CD4-positive, CD25-positive, alpha-beta regulatory T cell (primary cell): ENCODE results near the gene NCOA1. TPM values are rescaled to one million over a fixed set of nuclear protein-coding genes. Genes with fewer than 3 reads are reported as not detected.

Experiments used
- ATAC-seq, 2 donors: fragments of 150-1000 bp; cut with Tn5 transposase; one replicate each; pipeline ENCODE4 v1.10.0; 2021; ENCODE audit warnings: low read depth in 2 of 2, moderate number of reproducible peaks in 2 of 2, moderate library complexity in 1 of 2
- DNase-seq, 3 donors: peaks; one replicate each; pipeline versions ENCODE4 v3.0.0 to v3.0.0-alpha.2; 2012 to 2022; ENCODE audit warnings: mixed read lengths in 1 of 3
- H3K27ac ChIP-seq: one replicate; pipeline ENCODE4 v1.7.0; 2013; ENCODE audit warnings: mild to moderate bottlenecking, low read length; ENCODE audit not compliant: insufficient read depth, poor library complexity, severe bottlenecking
- H3K27me3 ChIP-seq: one replicate; pipeline ENCODE4 v1.7.0; 2013; ENCODE audit warnings: low read length; ENCODE audit not compliant: control insufficient read depth, insufficient read depth
- H3K36me3 ChIP-seq: one replicate; pipeline ENCODE4 v1.7.0; 2013; ENCODE audit warnings: mild to moderate bottlenecking, low read length, moderate library complexity; ENCODE audit not compliant: control insufficient read depth, insufficient read depth
- H3K4me1 ChIP-seq: 2 replicates; pipeline ENCODE4 v1.7.0; 2013; ENCODE audit warnings: mild to moderate bottlenecking, low read length; ENCODE audit not compliant: insufficient read depth, control insufficient read depth, poor library complexity, severe bottlenecking
- H3K4me3 ChIP-seq: one replicate; pipeline ENCODE4 v1.7.0; 2013; ENCODE audit warnings: low read depth, mild to moderate bottlenecking, low read length, moderate library complexity
- H3K9me3 ChIP-seq, 2 experiments: 1 replicate in 1 of 2; 2 replicates in 1 of 2; pipeline ENCODE4 v1.7.0; 2013; ENCODE audit warnings: low read length in 2 of 2, mild to moderate bottlenecking in 1 of 2, moderate library complexity in 1 of 2; ENCODE audit not compliant: control insufficient read depth in 2 of 2
- H3K27ac Mint-ChIP-seq, 3 donors: one replicate each; pipeline ENCODE4 v1.8.0; 2020 to 2022; ENCODE audit warnings: mild to moderate bottlenecking in 3 of 3, mixed read lengths in 3 of 3, moderate library complexity in 2 of 3
- H3K27me3 Mint-ChIP-seq: one replicate; pipeline ENCODE4 v1.8.0; 2022; ENCODE audit warnings: mild to moderate bottlenecking, mixed read lengths
- H3K36me3 Mint-ChIP-seq: one replicate; pipeline ENCODE4 v1.8.0; 2020; ENCODE audit warnings: mixed read lengths
- H3K4me1 Mint-ChIP-seq, 4 donors: one replicate each; pipeline ENCODE4 v1.8.0; 2020 to 2022; ENCODE audit warnings: mixed read lengths in 4 of 4, mild to moderate bottlenecking in 1 of 4
- H3K4me3 Mint-ChIP-seq, 4 donors: one replicate each; pipeline ENCODE4 v1.8.0; 2020 to 2022; ENCODE audit warnings: mild to moderate bottlenecking in 4 of 4, mixed read lengths in 4 of 4, moderate library complexity in 3 of 4
- H3K9me3 Mint-ChIP-seq, 7 donors: one replicate each; pipeline ENCODE4 v1.8.0; 2020 to 2022; ENCODE audit warnings: mixed read lengths in 7 of 7, mild to moderate bottlenecking in 3 of 7, moderate library complexity in 2 of 7
- polyA plus RNA-seq, 4 donors: library from polyadenylated mRNA; unstranded; fragments of 300-500 nt; fragmentation: Illumina TruSeq; gene quantifications; one replicate each; pipeline ENCODE4 v1.2.3, GENCODE V29; 2021
- total RNA-seq: library from RNA; stranded (reverse); gene quantifications from one replicate; pipeline ENCODE4 v1.2.3, GENCODE V29; 2022

Gene NCOA1
- total and polyA plus RNA-seq, 5 donors from 2014 or later, result 9.0 to 53.6 (median 15.2) TPM

- Mint-ChIP-seq H3K36me3 (peaks cover 19% of the 10 kb centered on the region), H3K4me3 (no peak overlapping the region), H3K27me3 (no peaks in the 10 kb centered on the region), H3K27ac (no peak overlapping the region), H3K4me1 (peaks cover 8 to 10% (median 9%) of the 10 kb centered on the region in 4 donors), H3K9me3 (no peaks in the 10 kb centered on the region)
- H3K4me3 ChIP-seq, result no peak overlapping the region
- H3K27me3 ChIP-seq, result no peaks in the 10 kb centered on the region
- H3K36me3 ChIP-seq, result peaks cover 22% of the 10 kb centered on the region
- H3K9me3 ChIP-seq, result no peaks in the 10 kb centered on the region
- H3K4me1 ChIP-seq, result no peaks in the 10 kb centered on the region
- no peak for ATAC-seq
- no peak overlapping the region for H3K27ac ChIP-seq
- DNase-seq, result no peak
Observed at GRCh38 chr2:24734741-24735140, 243.7 kb downstream of the NCOA1 start.

- H3K27me3 ChIP-seq, result no peaks in the 10 kb centered on the region
- ATAC-seq (no peak), DNase-seq (peak in 2 of 3 donors; percentile 10)
- H3K4me3 ChIP-seq, result no peak overlapping the region
- H3K4me1 ChIP-seq, result no peaks in the 10 kb centered on the region
- H3K4me1 Mint-ChIP-seq, result peaks cover 8 to 30% (median 19%) of the 10 kb centered on the region in 4 donors
- H3K4me3 Mint-ChIP-seq, result no peak overlapping the region
- H3K36me3 Mint-ChIP-seq, result peaks cover 16% of the 10 kb centered on the region
- no peak overlapping the region for H3K27ac ChIP-seq
- H3K27me3 Mint-ChIP-seq, result no peaks in the 10 kb centered on the region
- H3K9me3 ChIP-seq, result no peaks in the 10 kb centered on the region
- peak overlapping the region in 1 of 3 donors; percentile 23 for H3K27ac Mint-ChIP-seq
- H3K36me3 ChIP-seq, result peaks cover 32% of the 10 kb centered on the region
- H3K9me3 Mint-ChIP-seq, result no peaks in the 10 kb centered on the region
Observed at GRCh38 chr2:24739354-24740025, 248.4 kb downstream of the NCOA1 start.

- no peaks in the 10 kb centered on the region for H3K27me3 Mint-ChIP-seq
- Histone ChIP-seq H3K27me3 (no peaks in the 10 kb centered on the region), H3K4me1 (no peaks in the 10 kb centered on the region), H3K4me3 (no peak overlapping the region), H3K27ac (no peak overlapping the region), H3K9me3 (no peaks in the 10 kb centered on the region), H3K36me3 (peaks cover 32% of the 10 kb centered on the region)
- H3K36me3 Mint-ChIP-seq, result peaks cover 16% of the 10 kb centered on the region
- H3K4me3 Mint-ChIP-seq, result peak overlapping the region in 1 of 4 donors; percentile 29
- no peaks in the 10 kb centered on the region for H3K9me3 Mint-ChIP-seq
- peak overlapping the region in 1 of 3 donors; percentile 23 for H3K27ac Mint-ChIP-seq
- H3K4me1 Mint-ChIP-seq, result peaks cover 6 to 30% (median 19%) of the 10 kb centered on the region in 4 donors
- no peak for ATAC-seq
- no peak for DNase-seq
Observed at GRCh38 chr2:24740142-24740541, 249.1 kb downstream of the NCOA1 start.

GRCh38 chr2:24742730-24743129, 251.7 kb downstream of the NCOA1 start:
- Mint-ChIP-seq H3K27me3 (no peaks in the 10 kb centered on the region), H3K27ac (no peak overlapping the region), H3K36me3 (peaks cover 22% of the 10 kb centered on the region), H3K4me3 (no peak overlapping the region), H3K4me1 (peaks cover 7 to 36% (median 19%) of the 10 kb centered on the region in 4 donors), H3K9me3 (no peaks in the 10 kb centered on the region)
- no peaks in the 10 kb centered on the region for H3K9me3 ChIP-seq
- ATAC-seq (no peak), DNase-seq (no peak)
- no peak overlapping the region for H3K27ac ChIP-seq
- H3K4me1 ChIP-seq, result no peaks in the 10 kb centered on the region
- H3K36me3 ChIP-seq, result peaks cover 35% of the 10 kb centered on the region
- H3K4me3 ChIP-seq, result no peak overlapping the region
- H3K27me3 ChIP-seq, result no peaks in the 10 kb centered on the region

- Histone ChIP-seq H3K27me3 (no peaks in the 10 kb centered on the region), H3K9me3 (no peaks in the 10 kb centered on the region), H3K4me1 (no peaks in the 10 kb centered on the region), H3K36me3 (peaks cover 35% of the 10 kb centered on the region), H3K27ac (no peak overlapping the region), H3K4me3 (no peak overlapping the region)
- Mint-ChIP-seq H3K4me3 (no peak overlapping the region), H3K4me1 (peaks cover 7 to 34% (median 19%) of the 10 kb centered on the region in 4 donors), H3K27me3 (no peaks in the 10 kb centered on the region), H3K36me3 (peaks cover 23% of the 10 kb centered on the region), H3K27ac (no peak overlapping the region), H3K9me3 (no peaks in the 10 kb centered on the region)
- no peak for ATAC-seq
- peak in 1 of 3 donors; percentile 6 for DNase-seq
Observed at GRCh38 chr2:24743924-24744323, 252.9 kb downstream of the NCOA1 start.

- Mint-ChIP-seq H3K4me1 (peaks cover 7 to 30% (median 18%) of the 10 kb centered on the region in 4 donors), H3K27ac (no peak overlapping the region), H3K36me3 (peaks cover 27% of the 10 kb centered on the region), H3K4me3 (no peak overlapping the region), H3K27me3 (no peaks in the 10 kb centered on the region), H3K9me3 (no peaks in the 10 kb centered on the region)
- H3K9me3 ChIP-seq, result no peaks in the 10 kb centered on the region
- no peaks in the 10 kb centered on the region for H3K27me3 ChIP-seq
- H3K4me1 ChIP-seq, result no peaks in the 10 kb centered on the region
- no peak for DNase-seq
- no peak overlapping the region for H3K27ac ChIP-seq
- ATAC-seq, result no peak
- no peak overlapping the region for H3K4me3 ChIP-seq
- H3K36me3 ChIP-seq, result peaks cover 39% of the 10 kb centered on the region
Observed at GRCh38 chr2:24744356-24744755, 253.3 kb downstream of the NCOA1 start.

GRCh38 chr2:24745825-24746224, 254.8 kb downstream of the NCOA1 start:
- ATAC-seq, result no peak

GRCh38 chr2:24747299-24747698, 256.2 kb downstream of the NCOA1 start:
- H3K4me1 Mint-ChIP-seq, result peaks cover 4 to 20% (median 16%) of the 10 kb centered on the region in 4 donors
- Histone ChIP-seq H3K36me3 (peaks cover 33% of the 10 kb centered on the region), H3K9me3 (no peaks in the 10 kb centered on the region), H3K27me3 (no peaks in the 10 kb centered on the region), H3K4me3 (no peak overlapping the region), H3K27ac (no peak overlapping the region), H3K4me1 (no peaks in the 10 kb centered on the region)
- DNase-seq, result no peak
- no peak overlapping the region for H3K27ac Mint-ChIP-seq
- ATAC-seq, result no peak
- H3K27me3 Mint-ChIP-seq, result no peaks in the 10 kb centered on the region
- H3K36me3 Mint-ChIP-seq, result peaks cover 26% of the 10 kb centered on the region
- H3K9me3 Mint-ChIP-seq, result no peaks in the 10 kb centered on the region
- no peak overlapping the region for H3K4me3 Mint-ChIP-seq

More at GRCh38 chr2:24745825-24746224, 254.8 kb downstream of the NCOA1 start:
- Histone ChIP-seq H3K27me3 (no peaks in the 10 kb centered on the region), H3K4me1 (no peaks in the 10 kb centered on the region), H3K9me3 (no peaks in the 10 kb centered on the region), H3K36me3 (peaks cover 37% of the 10 kb centered on the region), H3K4me3 (no peak overlapping the region), H3K27ac (no peak overlapping the region)
- DNase-seq, result no peak
- H3K4me1 Mint-ChIP-seq, result peaks cover 7 to 20% (median 16%) of the 10 kb centered on the region in 4 donors
- no peaks in the 10 kb centered on the region for H3K9me3 Mint-ChIP-seq
- no peak overlapping the region for H3K4me3 Mint-ChIP-seq
- H3K36me3 Mint-ChIP-seq, result peaks cover 36% of the 10 kb centered on the region
- peak overlapping the region in 1 of 3 donors; percentile 76 for H3K27ac Mint-ChIP-seq
- no peaks in the 10 kb centered on the region for H3K27me3 Mint-ChIP-seq
